Adrenal gland (tissue), 5 donors: ENCODE data around the gene DNMT1.

ENCODE experiments used
- CTCF ChIP-seq, 6 experiments: fragments of 450-650 bp in 4 of 6; fragments of 200-600 bp in 2 of 6; sonication (generic) in 1 of 6; IDR thresholded peaks; 1 replicate in 5 of 6; 2 replicates in 1 of 6; pipeline versions ENCODE4 v1.5.1 to v1.8.0; 2016 to 2021; ENCODE audit warnings: antibody characterized with exemption in 6 of 6, mild to moderate bottlenecking in 2 of 6, moderate library complexity in 1 of 6
- POLR2A ChIP-seq, 2 donors: fragments of 450-650 bp; IDR thresholded peaks; one replicate each; pipeline ENCODE4 v1.6.1; 2017; ENCODE audit warnings: antibody characterized with exemption in 2 of 2, mild to moderate bottlenecking in 2 of 2, moderate library complexity in 1 of 2
- donor health status: DM: no; HTN: no; CAD: no.

- TF ChIP-seq POLR2A (IDR thresholded peaks at IDR 0.05) (no peak), CTCF (IDR thresholded peaks at IDR 0.05) (no peak)
Measured at GRCh38 chr19:10237702-10238101, 42.9 kb upstream of the DNMT1 start.
